Activated CD4-positive, alpha-beta T cell treated with anti-CD3 and anti-CD28 coated beads for 36 hours (primary cell): ENCODE results near the gene TMEM119. TPM values are rescaled to one million over a fixed set of nuclear protein-coding genes. Genes with fewer than 3 reads are reported as not detected.

Source experiments
- ATAC-seq: fragments of 200-7000 bp; cut with Tn5 transposase; one replicate; pipeline ENCODE4 v1.10.0; 2021; ENCODE audit warnings: mild to moderate bottlenecking, moderate library complexity
- CTCF ChIA-PET: fragments of 350-600 bp; sonication (Branson Sonifier 250); formaldehyde crosslinking; loops from one replicate; lab custom pipeline; 2021; ENCODE audit warnings: antibody characterized with exemption; lab: Charles Lee
- POLR2A ChIA-PET: fragments of 350-600 bp; sonication (Branson Sonifier 250); formaldehyde crosslinking; loops from one replicate; lab custom pipeline; 2021; ENCODE audit warnings: antibody characterized with exemption, inconsistent platforms; lab: Charles Lee
- DNase-seq: peaks from one replicate; pipeline ENCODE4 v3.0.0-alpha.2; 2020
- H3K27ac Mint-ChIP-seq: one replicate; pipeline ENCODE4 v1.8.0; 2021; ENCODE audit warnings: mixed read lengths
- H3K27me3 Mint-ChIP-seq: one replicate; pipeline ENCODE4 v1.8.0; 2021; ENCODE audit warnings: mixed read lengths
- H3K36me3 Mint-ChIP-seq: one replicate; pipeline ENCODE4 v1.8.0; 2021; ENCODE audit warnings: low read depth, mixed read lengths
- H3K4me1 Mint-ChIP-seq: one replicate; pipeline ENCODE4 v1.8.0; 2021; ENCODE audit warnings: mixed read lengths
- H3K4me3 Mint-ChIP-seq: one replicate; pipeline ENCODE4 v1.8.0; 2021; ENCODE audit warnings: mild to moderate bottlenecking, moderate library complexity, mixed read lengths
- H3K9me3 Mint-ChIP-seq: one replicate; pipeline ENCODE4 v1.8.0; 2021; ENCODE audit warnings: low read depth, mixed read lengths
- intact Hi-C, 2 experiments: fragments of 100-400 bp; cut with DNase I in 1 of 2; cut with micrococcal nuclease in 1 of 2; formaldehyde crosslinking; loops; one replicate each; pipeline versions ENCODE4 v1.14.2 to v1.15.1; 2022 to 2024; cut with DNase I, micrococcal nuclease
- total RNA-seq, 2 experiments: library from RNA; stranded (reverse); gene quantifications; one replicate each; pipeline ENCODE4 v1.2.3, GENCODE V29; 2021

The TMEM119 gene
- total RNA-seq, 2 experiments from 2014 or later: 0.21 to 0.28 TPM

DNA sequence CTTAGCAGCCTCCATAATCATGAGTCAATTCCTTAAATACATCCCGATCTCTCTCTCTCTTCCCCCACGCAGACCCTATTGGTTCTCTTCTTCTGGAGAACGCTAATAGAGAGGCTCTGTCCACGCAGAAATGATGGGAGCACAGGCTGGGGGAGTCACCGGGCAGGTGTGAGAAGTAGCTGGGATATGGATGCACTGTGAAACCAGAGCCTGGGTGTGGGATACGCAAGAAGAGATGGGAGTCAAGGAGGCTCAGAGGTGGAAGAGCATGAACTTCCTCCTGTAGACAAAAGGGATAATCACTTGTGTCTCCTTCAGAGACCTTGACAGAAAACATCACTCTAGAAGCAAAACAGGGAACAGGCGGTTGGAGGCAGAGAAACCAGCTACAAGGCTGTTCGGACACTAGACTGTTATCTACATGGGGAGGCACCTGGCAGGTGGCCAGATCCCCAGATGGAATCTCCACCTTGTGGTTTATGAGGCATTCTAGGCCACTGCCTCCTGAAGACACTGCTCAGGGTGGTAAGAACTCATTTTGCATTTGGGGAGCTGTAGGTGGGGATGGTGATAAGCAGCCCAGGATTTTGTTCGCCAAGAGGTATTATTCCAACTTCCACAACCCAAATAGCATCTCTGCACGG, 43.0 kb upstream of the TMEM119 start:
- Mint-ChIP-seq H3K4me1 (peaks cover 24% of the 10 kb centered on the region), H3K27me3 (no peaks in the 10 kb centered on the region), H3K36me3 (peaks cover 9% of the 10 kb centered on the region), H3K9me3 (no peaks in the 10 kb centered on the region), H3K27ac (no peak overlapping the region), H3K4me3 (no peak overlapping the region)
- ATAC-seq (no peak), DNase-seq (no peak)
- CTCF ChIA-PET: interaction anchor here (0.6 to 3.0 kb wide), 5 partner anchors 21 to 94 kb away, joined by 3 to 14 read pairs (median 4); no protein-coding TSS in a partner anchor
- intact Hi-C loops: no loop called here
- POLR2A ChIA-PET: interaction anchor here (0.7 kb wide), 1 partner anchor 78 kb away, joined by 7 read pairs; no protein-coding TSS in a partner anchor

DNA sequence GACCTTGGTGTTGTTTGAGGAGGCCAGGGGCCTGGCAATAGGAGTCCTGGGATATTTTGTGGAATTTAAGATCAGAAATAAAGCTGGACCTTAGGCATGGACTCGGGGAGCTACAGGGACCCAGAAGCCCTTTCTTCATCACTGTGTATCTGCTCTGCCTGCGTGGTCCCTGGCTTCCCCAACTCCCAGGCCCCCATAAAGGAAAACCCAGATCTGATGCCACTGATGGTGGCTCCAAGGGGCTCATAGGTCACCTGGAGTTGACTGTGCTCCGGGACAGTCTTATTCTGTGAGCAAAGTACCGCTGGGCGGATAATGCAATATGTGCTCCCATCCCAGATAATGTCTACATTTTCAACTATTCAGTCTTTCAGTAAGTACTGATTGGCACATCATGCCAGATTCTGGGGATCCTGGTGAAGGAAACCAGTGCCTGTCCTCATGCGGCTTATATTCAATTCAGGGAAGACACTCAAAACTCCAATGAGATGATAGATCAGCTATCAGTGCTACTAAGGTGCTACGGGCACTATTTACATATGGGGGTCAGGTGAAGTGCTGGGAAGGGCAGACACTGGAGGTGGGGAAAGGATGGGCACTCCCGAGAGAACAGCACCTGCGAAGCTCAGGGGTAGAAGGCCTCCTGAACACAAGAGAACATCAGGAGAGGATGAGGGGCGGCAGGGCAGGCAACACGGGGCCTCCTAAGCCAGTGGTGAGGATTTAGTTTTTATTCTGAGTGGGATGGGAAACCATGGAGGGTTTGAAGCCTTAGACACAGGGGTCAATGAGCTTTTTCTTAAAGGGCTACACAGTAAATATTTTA, 41.3 kb upstream of the TMEM119 start:
- no peak for ATAC-seq
- Mint-ChIP-seq H3K27ac (peak overlapping the region; percentile 1), H3K4me1 (peaks cover 33% of the 10 kb centered on the region), H3K27me3 (no peaks in the 10 kb centered on the region), H3K9me3 (no peaks in the 10 kb centered on the region), H3K4me3 (no peak overlapping the region), H3K36me3 (peaks cover 1% of the 10 kb centered on the region)
- intact Hi-C loops: loop anchor here in 1 of 2 experiments (10.0 kb wide), 1 partner anchor 954 kb away; the partner anchor contains the start of gene PWP1
- ChIA-PET CTCF (interaction anchor here (0.7 to 3.0 kb wide), 7 partner anchors 7 to 236 kb away, joined by 3 to 14 read pairs (median 4); no protein-coding TSS in a partner anchor), POLR2A (interaction anchor here (1.2 kb wide), 1 partner anchor 66 kb away, joined by 4 read pairs; no protein-coding TSS in a partner anchor)
- DNase-seq: no peak

DNA sequence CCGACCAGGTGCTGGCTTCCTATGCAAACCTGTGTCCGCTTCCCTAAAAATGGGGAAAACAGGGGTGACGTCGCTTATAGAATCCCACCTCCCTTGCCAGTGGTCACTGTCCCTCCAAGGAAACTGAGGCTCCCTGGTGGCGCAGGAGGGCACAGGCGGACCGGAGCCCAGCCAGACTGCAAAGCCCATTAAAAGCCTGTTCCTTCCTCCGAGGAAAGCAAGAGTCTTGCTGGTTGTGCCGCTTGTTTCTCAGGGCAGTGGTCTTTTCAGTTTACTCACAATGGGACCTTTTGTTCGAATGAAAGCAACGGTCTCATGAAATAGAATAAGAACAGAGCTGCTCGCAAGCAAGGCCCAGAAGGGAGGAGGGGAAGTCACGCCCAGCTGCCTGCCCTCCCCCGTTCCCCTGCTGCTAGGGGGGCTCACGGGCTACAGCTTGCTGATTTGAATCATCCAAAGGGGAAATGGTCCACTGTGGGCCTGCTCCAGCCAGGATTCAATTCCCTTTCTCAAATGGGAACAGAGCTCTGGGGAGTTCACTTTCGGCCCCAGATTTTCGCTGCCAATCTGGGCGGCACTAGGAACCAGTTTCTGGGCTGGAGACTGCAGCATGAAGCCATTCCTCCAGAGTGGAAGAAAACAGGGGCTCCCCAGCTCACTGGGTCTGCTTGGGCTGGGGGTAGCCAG, 40.4 kb upstream of the TMEM119 start:
- ChIA-PET POLR2A (interaction anchor here (1.2 kb wide), 1 partner anchor 66 kb away, joined by 4 read pairs; no protein-coding TSS in a partner anchor), CTCF (interaction anchor here (0.6 to 2.2 kb wide), 5 partner anchors 8 to 165 kb away, joined by 3 to 14 read pairs (median 4); no protein-coding TSS in a partner anchor)
- no peak overlapping the region for H3K27ac Mint-ChIP-seq
- H3K4me3 Mint-ChIP-seq: no peak overlapping the region
- intact Hi-C loops: loop anchor here in 1 of 2 experiments (10.0 kb wide), 1 partner anchor 953 kb away; the partner anchor contains the start of gene PWP1
- peaks cover 40% of the 10 kb centered on the region for H3K4me1 Mint-ChIP-seq
- H3K9me3 Mint-ChIP-seq: no peaks in the 10 kb centered on the region
- ATAC-seq (no peak), DNase-seq (no peak)
- no peaks in the 10 kb centered on the region for H3K27me3 Mint-ChIP-seq
- peaks cover 1% of the 10 kb centered on the region for H3K36me3 Mint-ChIP-seq

DNA sequence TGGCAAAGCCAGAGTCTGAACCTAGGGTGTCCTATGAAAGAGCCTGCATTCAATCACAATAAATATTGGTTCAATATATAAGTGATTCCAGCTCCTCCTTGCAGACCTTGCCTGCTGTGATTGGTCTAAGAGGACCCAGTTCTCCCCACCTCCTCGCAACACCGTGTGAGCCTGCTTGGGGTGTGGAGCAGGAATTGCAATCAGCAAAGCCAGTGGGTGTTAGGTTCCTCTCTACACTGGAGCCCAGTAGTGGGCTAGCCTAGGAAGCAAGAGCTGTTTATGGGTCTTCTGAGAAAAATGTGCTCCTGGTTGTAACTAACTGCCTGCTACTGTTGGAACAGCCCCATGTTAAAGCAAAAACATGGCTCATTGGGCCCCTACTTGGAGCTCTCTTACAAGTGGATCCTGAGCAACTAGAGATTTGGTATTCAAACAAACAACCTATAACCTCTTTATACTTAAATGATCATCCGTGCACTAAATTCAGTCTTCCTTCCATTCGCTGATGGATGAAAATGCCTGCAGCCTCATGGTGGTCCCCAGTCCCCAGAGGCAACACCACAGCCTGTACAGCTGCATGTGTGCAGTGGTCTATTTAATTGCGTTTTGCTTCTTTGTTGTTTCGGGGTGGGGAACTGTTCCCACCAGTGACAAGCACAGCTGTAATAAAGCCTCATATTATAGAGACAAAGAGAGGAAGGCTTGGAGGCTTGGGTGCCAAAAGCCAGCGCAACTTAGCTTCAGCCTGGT, 39.5 kb upstream of the TMEM119 start:
- no peak overlapping the region for H3K27ac Mint-ChIP-seq
- H3K9me3 Mint-ChIP-seq: no peaks in the 10 kb centered on the region
- DNase-seq: no peak
- intact Hi-C loops: loop anchor here in 1 of 2 experiments (10.0 kb wide), 1 partner anchor 953 kb away; the partner anchor contains the start of gene PWP1
- peaks cover 40% of the 10 kb centered on the region for H3K4me1 Mint-ChIP-seq
- ATAC-seq: no peak
- peaks cover 5% of the 10 kb centered on the region for H3K36me3 Mint-ChIP-seq
- ChIA-PET CTCF (interaction anchor here (0.6 to 3.5 kb wide), 8 partner anchors 9 to 224 kb away, joined by 3 to 23 read pairs (median 4); no protein-coding TSS in a partner anchor), POLR2A (interaction anchor here (0.6 to 0.9 kb wide), 2 partner anchors 9 to 52 kb away, joined by 4 to 6 read pairs; no protein-coding TSS in a partner anchor)
- H3K27me3 Mint-ChIP-seq: no peaks in the 10 kb centered on the region
- H3K4me3 Mint-ChIP-seq: no peak overlapping the region

DNA sequence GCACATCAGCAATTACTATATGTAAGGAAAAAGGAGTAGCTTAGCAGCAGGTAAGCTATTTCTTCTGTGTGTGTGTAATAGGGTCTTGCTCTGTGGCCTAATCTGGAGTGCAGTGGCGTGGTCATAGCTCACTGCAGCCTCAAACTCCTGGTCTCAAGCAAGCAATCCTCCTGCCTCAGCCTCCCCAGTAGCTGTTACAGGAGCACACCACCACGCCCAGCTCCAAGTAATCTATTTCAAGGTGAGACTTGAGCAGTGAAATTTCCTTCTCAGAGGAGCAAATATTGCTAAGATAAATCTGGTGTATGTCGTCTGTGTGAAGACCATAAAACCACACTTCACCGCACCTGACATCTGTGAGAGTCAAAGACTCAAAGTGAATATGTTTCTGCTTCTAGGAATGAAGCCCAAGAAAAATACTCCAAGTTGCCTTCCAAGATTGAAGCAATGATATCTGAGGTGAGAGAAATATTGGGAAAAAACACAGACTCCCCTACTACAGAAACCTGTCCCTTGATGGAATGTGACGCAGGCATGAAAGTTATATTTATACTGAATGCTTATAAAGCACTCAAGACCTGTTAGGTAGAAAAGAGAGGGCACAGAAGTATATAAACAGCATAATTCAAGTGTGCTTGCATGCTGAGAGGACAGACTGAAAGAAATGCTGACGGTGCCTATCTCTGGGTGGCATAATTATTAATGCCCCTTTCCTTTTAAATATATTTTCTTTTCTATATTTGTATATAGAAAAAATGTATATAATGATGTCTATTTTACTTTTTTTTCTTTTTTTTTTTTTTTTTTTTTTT, 38.3 kb upstream of the TMEM119 start:
- Mint-ChIP-seq H3K36me3 (peaks cover 12% of the 10 kb centered on the region), H3K27me3 (no peaks in the 10 kb centered on the region), H3K4me3 (no peak overlapping the region), H3K27ac (peak overlapping the region; percentile 63), H3K4me1 (peaks cover 49% of the 10 kb centered on the region), H3K9me3 (no peaks in the 10 kb centered on the region)
- no peak for ATAC-seq
- CTCF ChIA-PET: interaction anchor here (0.7 to 10.6 kb wide), 13 partner anchors 9 to 167 kb away, joined by 3 to 140 read pairs (median 4); no protein-coding TSS in a partner anchor
- intact Hi-C loops: loop anchor here in 1 of 2 experiments (10.0 kb wide), 1 partner anchor 951 kb away; the partner anchor contains the start of gene PWP1
- no peak for DNase-seq
- POLR2A ChIA-PET: interaction anchor here (0.6 to 1.5 kb wide), 4 partner anchors 10 to 94 kb away, joined by 3 to 7 read pairs (median 4); no protein-coding TSS in a partner anchor

DNA sequence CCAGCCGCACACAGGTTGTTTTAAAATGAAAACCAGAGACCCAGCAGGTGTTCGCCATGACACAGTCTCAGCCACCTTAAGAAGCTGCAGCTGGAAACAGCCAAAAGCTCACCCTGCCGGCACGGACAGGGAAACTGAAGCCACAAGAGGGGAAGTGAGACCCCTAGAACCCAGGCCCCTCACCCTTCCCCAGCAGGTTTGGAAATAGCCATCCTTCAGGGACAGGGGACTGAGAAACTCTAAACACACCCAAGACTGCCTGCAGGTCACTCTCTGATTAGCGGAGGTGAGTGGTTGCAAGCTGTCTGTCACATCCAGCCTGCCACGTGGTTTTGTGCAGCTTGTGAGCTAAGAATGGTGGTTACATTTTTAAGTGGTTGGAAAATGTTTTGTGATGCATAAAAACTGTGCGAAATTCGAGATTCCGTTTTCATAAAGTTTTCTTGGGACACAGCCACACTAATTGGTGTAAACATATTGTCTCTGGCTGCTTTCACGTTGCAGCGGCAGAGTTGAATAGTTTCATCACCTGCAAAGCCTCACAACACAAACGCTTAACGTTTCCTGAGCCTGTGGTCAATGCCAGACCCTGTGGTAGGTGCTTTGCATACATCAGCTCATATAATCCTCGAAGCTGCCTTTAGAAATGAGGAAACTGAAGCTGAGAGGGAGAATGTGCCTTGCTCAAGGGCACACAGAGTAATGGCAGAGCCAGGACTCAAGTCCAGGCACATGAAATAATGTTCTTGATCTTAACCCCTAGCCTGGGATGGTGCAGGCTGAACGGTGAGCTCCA, 37.5 kb upstream of the TMEM119 start:
- peak; percentile 74 for DNase-seq
- peak; percentile 20 for ATAC-seq
- Mint-ChIP-seq H3K36me3 (peaks cover 15% of the 10 kb centered on the region), H3K9me3 (no peaks in the 10 kb centered on the region), H3K4me1 (peaks cover 53% of the 10 kb centered on the region), H3K27ac (peak overlapping the region; percentile 99), H3K27me3 (no peaks in the 10 kb centered on the region), H3K4me3 (peak overlapping the region; percentile 81)
- intact Hi-C loops: loop anchor here in 1 of 2 experiments (10.0 kb wide), 1 partner anchor 951 kb away; the partner anchor contains the start of gene PWP1
- ChIA-PET POLR2A (interaction anchor here (0.6 to 1.5 kb wide), 6 partner anchors 11 to 95 kb away, joined by 3 to 7 read pairs (median 4); partner anchors contain the start of gene ISCU), CTCF (interaction anchor here (0.6 to 10.6 kb wide), 16 partner anchors 8 to 502 kb away, joined by 3 to 140 read pairs (median 4); partner anchors contain the start of gene ISCU)

DNA sequence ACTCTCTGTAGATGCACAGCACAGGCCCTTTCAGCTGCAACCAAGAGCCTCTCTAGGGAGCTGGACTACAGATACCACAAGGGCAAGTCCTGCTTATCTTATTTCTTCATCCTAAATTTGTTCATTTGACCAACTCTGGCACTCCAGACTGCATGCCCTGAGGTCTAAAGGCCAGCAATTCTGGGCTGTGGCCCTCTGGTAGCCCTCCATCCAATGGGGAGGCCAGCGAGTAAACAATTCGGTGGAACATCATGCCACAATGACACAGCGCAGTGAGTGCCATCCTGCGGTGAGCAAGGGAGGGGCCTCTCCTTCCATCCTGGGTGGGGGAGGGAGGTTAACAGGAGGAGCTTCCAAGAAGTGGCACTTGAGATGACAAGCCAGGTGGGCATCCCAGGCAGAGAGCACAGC, 36.5 kb upstream of the TMEM119 start:
- ChIA-PET POLR2A (interaction anchor here (0.5 to 1.2 kb wide), 3 partner anchors 66 to 72 kb away, joined by 3 to 5 read pairs (median 3); partner anchors contain the start of gene ISCU), CTCF (interaction anchor here (1.1 to 10.6 kb wide), 9 partner anchors 16 to 170 kb away, joined by 4 to 140 read pairs (median 5); partner anchors contain the start of gene ISCU)
- intact Hi-C loops: loop anchor here (1.0 to 10.0 kb wide), 6 partner anchors 57 to 950 kb away; partner anchors contain the start of genes CORO1C (in 2 of the 2), FICD (in 2 of the 2) and PWP1 (in 1 of the 2)
- Mint-ChIP-seq H3K4me3 (peak overlapping the region; percentile 81), H3K36me3 (peaks cover 23% of the 10 kb centered on the region), H3K4me1 (peaks cover 58% of the 10 kb centered on the region), H3K27me3 (no peaks in the 10 kb centered on the region), H3K27ac (peak overlapping the region; percentile 99), H3K9me3 (no peaks in the 10 kb centered on the region)
- ATAC-seq: peak; percentile 24
- peak; percentile 78 for DNase-seq

DNA sequence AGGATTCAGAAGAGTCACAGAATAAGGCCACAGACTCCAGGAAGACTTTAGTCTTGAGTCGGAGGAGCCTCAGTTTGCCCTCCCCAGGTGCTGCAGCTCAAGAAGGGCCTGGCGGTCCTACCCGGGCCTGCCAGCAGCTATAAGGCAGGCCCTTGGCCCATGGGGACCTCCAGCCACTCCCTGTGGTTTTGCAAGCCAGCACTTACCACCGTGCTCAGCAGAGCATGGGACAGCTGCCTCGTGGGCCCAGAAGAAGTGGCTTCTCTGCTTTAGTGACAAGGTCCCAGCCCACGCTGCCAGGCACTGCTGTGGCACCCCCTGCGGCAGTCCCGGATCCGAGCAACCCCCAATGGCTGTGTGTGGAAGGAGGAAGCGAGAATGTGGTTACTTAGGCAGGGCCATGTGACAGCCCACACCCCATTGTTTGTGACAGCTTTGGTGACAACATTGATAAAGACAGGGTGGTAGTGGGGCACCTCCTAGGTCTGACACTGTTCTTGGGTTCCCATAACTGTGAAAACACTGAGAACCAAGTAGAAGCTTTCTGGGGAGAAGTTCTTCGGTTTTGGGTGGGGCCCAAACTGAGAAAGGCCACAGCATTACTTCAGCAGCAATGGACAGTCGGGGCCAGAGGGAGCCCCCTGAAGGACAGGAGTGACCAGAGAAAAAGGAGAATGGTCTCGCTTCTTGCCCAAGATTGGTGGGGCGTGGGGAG, 35.8 kb upstream of the TMEM119 start, which contains the start of gene SELPLG:
Gene SELPLG (minus strand): TSS at position 361 of the 715 bp plus-strand sequence. CDS start 9,587 bp downstream, outside the sequence.
- Mint-ChIP-seq H3K27me3 (no peaks in the 10 kb centered on the region), H3K27ac (peak within 1 kb of the TSS; percentile 99), H3K36me3 (peaks cover 25% of the 10 kb centered on the region), H3K4me1 (peaks cover 61% of the 10 kb centered on the region), H3K9me3 (no peaks in the 10 kb centered on the region), H3K4me3 (peak within 1 kb of the TSS; percentile 81)
- intact Hi-C loops: loop anchor here (1.0 to 10.0 kb wide), 8 partner anchors 16 to 949 kb away; partner anchors contain the start of genes CORO1C (in 2 of the 2), FICD (in 2 of the 2), PWP1 (in 1 of the 2) and SSH1 (in 1 of the 2)
- DNase-seq: peak; percentile 92
- CTCF ChIA-PET: interaction anchor here (0.6 to 10.6 kb wide), 12 partner anchors 15 to 478 kb away, joined by 3 to 140 read pairs (median 4); partner anchors contain the start of gene ISCU
- peak; percentile 53 for ATAC-seq
- POLR2A ChIA-PET: interaction anchor here (0.6 to 1.7 kb wide), 4 partner anchors 12 to 71 kb away, joined by 3 to 9 read pairs (median 6); partner anchors contain the start of gene ISCU
